SK-N-SH (cell line): ENCODE results near the gene CEP126.

Source experiments
- CHD2 ChIP-seq: fragments of 150-350 bp; IDR thresholded peaks from 2 replicates; pipeline ENCODE4 v1.6.1; 2018; ENCODE audit warnings: low read length; ENCODE audit not compliant: partially characterized antibody
- POLR2AphosphoS5 ChIP-seq: IDR thresholded peaks from 2 replicates; pipeline ENCODE4 v1.6.1; 2012; ENCODE audit warnings: low read depth, low read length
- TAF1 ChIP-seq: IDR thresholded peaks from 2 replicates; pipeline ENCODE4 v1.6.1; 2012; ENCODE audit warnings: low read depth, mild to moderate bottlenecking, low read length, moderate library complexity, borderline replicate concordance
- TEAD4 ChIP-seq: IDR thresholded peaks from 2 replicates; pipeline ENCODE4 v1.4.0; 2012; ENCODE audit warnings: mild to moderate bottlenecking, borderline replicate concordance; ENCODE audit not compliant: insufficient read depth
- TF ChIP-seq, protein P1 (sequence below): fragments of 200-600 bp; sonication (generic); IDR thresholded peaks from 2 replicates; pipeline ENCODE4 v1.6.1; 2017; ENCODE audit warnings: antibody characterized with exemption, mild to moderate bottlenecking, moderate library complexity

- TF ChIP-seq, protein P1, sequence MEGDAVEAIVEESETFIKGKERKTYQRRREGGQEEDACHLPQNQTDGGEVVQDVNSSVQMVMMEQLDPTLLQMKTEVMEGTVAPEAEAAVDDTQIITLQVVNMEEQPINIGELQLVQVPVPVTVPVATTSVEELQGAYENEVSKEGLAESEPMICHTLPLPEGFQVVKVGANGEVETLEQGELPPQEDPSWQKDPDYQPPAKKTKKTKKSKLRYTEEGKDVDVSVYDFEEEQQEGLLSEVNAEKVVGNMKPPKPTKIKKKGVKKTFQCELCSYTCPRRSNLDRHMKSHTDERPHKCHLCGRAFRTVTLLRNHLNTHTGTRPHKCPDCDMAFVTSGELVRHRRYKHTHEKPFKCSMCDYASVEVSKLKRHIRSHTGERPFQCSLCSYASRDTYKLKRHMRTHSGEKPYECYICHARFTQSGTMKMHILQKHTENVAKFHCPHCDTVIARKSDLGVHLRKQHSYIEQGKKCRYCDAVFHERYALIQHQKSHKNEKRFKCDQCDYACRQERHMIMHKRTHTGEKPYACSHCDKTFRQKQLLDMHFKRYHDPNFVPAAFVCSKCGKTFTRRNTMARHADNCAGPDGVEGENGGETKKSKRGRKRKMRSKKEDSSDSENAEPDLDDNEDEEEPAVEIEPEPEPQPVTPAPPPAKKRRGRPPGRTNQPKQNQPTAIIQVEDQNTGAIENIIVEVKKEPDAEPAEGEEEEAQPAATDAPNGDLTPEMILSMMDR: no peak
- TF ChIP-seq CHD2 (no peak), TAF1 (no peak), TEAD4 (no peak), POLR2AphosphoS5 (no peak)
Measured at GRCh38 chr11:101975734-101976133, 60.9 kb downstream of the CEP126 start.
